GM10847 (cell line): ENCODE results near the gene SGMS1.

Source experiments
- POLR2A ChIP-seq: IDR thresholded peaks from 2 replicates; pipeline ENCODE4 v1.6.1; 2011; ENCODE audit not compliant: insufficient read length; ENCODE audit errors: extremely low read depth

Gene SGMS1

DNA sequence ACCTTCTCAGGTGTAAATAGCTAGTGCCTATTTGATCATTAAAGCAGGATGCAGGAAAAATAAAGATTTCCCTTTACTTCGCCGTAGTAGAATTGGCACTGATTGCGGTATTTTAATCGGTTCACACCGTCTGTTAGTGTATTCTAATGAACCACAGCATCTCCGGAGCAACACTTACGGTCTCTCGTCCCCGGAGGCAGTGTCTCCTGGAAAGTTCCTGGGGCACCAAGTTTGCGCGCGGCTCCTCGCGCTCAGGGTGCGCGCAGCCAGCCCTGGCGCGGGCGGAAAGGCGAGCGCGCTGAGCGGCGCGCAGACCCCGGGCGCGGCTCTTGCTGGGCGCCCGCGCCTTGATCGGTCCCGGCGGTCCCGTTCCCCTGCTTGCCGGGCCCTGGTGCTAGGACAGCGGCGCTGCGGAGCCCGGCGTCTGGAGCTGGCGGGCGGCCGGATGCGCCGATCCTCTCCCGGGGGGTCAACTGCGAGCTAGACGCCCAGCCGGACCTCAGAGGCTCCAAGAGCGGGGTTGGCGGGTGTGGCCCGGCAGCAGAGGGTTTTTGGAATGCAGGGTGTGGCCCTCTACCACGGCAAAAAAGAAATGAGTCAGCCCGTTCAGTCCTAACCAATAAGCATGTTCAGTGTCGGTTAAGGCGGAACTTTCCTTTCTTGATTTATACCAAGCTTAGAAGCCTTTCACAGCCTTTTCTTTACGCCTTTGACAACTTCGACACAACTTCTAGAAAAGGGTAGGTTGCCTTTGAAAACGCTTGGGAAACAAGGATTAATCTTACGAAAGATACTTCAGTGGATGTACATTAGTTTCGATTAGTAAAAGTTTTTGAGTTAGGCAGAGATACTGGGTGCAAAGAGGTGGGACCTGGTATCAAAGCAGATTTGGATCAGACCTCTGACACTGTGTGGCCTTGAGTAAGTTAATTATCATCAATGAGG is 205.6 kb downstream of the SGMS1 start:
- TF ChIP-seq POLR2A: peak; percentile 65

DNA sequence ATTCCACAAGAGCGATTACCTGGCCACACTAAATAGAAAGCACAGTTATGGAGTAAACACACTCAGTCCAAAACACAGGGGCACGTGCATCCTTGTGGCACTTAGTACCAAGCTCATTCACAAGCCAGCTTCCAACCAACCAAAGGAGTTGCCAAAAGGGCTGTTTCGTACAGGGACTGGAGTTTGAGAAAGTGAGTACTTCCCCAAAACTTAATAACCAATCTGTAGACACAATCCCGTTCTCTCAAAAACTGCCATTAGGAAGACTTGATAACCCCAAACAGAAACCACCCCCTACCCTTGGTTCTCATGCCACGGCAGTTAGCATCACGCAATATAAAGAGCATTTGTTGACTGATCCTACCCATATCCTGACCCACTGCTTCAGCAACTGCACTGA is 206.3 kb downstream of the SGMS1 start:
- TF ChIP-seq POLR2A: no peak

DNA sequence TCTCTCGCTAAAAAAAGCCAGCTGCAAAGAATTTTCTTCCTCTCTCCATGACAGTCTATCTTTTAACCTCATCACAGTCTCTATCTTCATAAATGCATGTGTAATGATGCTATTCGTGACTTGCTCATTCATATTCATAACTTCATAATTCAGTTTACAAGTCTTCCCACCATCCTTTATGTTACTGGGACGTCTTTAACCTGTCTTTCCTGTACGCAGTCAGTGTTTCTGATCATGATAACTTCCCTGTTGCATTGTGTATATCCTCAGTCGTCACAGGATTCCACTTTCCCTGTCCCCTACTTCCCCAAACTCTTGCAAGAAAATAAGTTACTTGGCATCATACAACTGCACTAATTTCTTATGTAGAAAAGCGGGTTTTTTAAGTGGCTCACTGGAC is 206.9 kb downstream of the SGMS1 start:
- TF ChIP-seq POLR2A: no peak

DNA sequence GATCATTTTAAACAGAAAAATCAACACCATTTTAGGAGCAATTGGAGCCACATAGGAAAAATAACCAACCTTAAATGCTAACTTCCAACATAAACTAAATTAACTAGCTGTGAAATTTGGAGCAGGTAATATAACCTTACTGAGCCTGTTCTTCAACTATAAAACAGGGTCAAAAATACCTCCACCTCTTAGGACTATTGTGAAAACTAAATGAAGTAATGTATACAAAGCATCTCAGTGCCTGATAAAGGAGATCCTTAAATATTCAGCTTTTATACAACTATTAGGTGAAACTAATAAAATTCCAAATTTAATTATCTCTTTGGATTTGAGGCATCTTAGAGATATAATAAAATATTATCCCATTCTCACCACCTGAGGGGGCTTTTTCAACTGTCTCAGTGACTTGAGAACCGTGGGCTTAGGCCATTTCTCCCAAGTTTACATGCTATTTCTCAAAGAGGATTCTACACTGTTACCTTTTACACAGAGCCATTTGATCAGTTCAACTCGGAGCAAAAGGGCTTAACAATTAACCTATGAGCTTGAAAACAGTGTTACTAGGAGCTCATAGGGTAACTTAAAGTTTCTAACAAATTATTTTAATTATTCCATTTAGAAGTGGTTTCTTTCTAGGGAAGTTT is 207.5 kb downstream of the SGMS1 start:
- no peak for TF ChIP-seq POLR2A

DNA sequence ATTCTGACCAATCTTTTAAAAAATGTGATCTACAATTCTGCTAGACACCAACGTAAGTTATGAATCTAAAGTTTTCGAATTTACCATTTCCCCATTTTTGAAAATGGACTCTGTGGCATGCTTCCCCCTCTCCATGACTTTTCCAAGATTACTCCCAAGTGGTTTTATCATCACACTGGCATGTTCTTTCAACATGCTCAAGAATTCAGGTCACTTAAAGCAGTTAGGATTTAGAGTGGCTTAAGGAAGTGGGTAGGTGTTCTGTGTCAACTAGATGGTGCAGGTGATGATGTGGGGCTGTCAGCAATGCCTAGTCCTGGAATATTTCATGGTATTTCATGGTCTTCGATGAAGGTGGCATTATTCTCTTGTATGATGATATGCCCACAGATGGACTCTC is 208.5 kb downstream of the SGMS1 start:
- TF ChIP-seq POLR2A: no peak

DNA sequence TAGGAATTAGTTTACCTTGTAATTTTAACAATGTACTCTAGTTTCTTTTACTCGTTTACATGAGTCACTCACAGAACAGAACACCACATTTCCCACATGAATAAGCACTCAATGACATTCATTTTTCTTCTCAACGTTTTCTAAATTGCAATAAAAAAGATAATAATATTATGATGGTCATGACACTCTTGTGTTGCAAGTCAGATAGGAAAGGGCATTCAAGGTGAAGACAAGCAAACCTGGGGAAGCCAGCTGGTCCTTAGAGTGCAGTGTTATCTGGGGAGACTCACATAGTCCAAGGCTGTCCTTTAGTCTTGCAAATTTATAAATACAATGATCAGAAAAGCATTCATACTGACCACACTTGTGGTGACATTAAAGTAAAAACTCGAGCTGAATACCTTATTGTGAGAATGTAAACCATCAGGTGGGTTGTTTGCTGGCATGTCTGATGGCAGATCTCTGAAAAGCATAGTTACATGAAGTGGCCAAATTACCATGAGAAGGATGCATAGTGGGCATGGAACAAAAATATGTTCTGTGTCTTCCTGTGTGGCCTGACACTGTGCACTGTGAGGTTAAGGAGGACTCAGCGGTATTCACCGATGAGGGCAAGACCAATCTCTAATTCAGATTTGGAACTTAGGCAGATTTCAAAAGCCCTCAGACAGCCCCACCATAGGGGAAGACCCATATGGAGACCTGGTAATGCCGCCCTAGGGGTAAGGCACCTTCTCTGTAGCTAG is 213.5 kb downstream of the SGMS1 start:
- no peak for TF ChIP-seq POLR2A

DNA sequence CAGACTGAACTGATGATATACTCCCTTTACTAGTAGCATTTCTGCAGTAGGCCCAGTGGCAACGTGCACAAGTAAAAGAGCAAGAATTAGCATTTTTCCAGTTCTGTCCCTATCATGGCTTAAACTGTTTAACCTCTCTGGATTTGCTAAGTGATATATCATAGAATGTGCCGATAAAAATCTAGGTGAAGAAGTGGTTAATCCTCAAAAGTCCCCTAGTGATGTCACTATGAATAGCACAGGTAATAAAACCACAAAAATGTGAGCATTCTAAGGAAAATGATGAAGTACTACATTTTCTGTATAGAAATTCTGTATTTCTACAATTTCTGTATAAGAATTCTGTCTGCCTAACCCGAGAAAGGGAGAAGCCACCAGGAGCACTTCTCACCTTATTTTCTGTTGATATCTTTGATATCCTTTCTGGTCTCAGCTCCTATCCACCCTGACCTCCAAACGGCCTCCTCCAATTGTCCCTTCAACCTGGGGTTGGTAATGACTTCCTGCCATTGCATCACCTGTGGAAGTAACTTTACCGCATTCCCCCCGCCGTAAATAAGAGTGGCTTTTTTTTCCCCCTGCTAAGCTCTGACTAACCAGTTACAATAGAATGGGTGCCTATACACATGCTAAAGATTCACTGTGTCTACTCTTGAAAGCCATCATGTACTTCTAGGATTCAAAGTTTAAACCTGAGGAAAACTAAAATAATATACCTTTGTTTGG is 216.5 kb downstream of the SGMS1 start:
- no peak for TF ChIP-seq POLR2A

DNA sequence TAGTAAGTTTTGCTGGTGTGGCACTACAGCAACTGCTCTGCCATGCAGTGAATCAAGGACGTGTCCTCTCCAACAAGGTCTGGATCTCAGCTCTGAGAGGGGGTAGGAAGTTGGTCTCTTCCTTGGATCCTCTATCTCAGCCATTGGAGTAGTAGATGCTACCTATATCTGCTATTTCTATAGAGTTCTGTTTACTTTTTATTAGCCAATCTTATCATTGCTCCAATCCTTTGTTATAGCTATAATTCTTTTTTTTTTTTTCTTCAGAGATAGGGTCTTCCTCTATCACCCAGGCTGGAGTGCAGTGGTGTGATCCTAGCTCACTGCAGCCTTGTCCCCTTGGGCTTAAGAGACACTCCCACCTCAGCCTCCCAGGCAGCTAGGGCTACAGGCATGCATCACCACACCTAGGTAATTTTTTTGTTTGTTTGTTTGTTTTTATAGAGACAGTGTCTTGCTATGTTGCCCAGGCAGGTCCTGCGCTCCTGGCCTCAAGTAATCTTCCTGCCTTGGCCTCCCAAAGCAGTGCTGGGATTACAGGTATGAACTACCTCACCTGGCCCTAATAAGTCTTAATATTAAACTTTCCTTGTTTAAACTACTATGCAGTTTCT is 217.2 kb downstream of the SGMS1 start:
- no peak for TF ChIP-seq POLR2A

DNA sequence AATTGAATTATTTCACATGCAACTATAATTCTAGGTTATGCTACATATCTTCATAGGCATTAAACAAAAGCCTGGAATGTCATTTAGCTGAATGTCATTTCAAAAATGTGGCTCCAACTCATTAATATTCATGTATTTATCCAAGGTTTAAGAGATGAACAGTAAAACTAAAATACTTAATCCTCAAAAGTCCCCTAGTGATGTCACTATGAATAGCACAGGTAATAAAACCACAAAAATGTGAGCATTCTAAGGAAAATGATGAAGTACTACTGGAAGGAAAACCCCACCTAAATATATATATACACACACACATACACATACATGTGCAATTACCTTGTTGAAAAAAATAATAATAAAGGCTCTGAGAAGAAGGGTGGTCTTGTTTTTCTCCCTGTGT is 218.0 kb downstream of the SGMS1 start:
- TF ChIP-seq POLR2A: no peak

DNA sequence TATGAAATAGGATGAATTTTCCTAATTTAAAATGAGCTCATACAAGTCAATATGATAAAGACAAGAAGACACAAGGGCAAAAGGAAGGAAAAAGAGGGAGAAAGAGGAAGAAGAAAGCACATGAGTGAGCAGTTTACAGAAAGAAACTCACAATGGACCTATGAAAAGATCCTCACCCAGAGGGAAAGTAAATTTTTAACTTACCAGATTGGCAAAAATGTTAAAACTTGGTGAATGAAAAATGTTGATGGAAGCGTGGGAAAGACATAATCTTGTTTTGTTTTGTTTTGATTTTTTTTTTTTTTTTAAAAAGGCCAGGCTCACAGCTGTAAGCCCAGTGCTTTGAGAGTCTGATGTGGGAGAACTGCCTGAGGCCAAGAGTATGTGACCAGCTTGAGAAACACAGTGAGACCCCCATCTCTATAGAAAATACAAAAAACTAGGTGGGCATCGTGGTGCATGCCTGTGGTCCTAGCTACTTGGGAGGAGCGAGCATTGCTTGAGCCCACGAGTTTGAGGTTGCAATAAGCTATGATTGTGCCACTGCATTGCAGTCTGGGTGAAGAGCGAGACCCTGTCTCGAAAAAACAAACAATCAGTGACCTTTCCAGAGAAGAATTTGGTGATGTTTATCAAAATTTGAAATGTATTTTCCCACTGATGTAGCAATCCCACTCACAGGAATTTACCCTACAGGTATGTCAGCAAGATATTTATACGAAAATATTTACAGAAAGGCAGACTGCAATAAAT is 219.6 kb downstream of the SGMS1 start:
- no peak for TF ChIP-seq POLR2A

DNA sequence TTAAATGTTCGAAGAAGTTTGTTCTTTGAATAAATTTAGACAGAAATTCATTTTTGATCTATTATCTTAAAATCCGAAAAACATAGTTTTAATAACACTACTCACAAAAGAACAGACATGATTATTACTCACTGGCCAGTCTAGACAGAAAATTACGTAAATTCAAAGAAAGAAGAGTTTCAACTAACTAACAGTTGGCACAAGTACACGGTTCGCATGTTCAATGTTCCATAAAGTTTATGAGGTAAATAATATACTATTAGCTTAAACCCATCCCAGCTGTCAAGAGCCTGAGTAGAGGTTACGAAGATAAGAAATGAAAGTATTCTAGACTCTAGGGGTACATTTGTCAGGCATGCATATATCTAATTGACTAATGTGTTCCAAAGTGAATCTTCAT is 220.7 kb downstream of the SGMS1 start:
- no peak for TF ChIP-seq POLR2A

DNA sequence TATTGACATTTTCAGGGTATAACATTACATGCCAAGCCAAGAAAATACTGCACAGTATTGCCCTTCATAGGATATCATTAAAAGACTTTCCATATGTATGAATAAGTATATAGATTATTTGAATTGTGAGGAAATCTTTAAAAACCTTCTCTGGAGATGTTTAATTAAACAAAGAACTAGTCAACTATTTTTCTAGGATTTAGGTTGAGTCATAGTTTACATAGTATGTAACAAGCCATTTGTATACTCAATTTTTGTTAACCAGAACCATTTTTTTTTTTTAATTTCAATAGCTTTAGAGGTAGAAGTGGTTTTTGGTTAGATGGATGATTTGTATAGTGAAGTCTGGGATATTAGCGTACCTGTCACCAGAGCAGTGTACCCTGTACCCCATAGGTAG is 221.3 kb downstream of the SGMS1 start:
- TF ChIP-seq POLR2A: no peak

DNA sequence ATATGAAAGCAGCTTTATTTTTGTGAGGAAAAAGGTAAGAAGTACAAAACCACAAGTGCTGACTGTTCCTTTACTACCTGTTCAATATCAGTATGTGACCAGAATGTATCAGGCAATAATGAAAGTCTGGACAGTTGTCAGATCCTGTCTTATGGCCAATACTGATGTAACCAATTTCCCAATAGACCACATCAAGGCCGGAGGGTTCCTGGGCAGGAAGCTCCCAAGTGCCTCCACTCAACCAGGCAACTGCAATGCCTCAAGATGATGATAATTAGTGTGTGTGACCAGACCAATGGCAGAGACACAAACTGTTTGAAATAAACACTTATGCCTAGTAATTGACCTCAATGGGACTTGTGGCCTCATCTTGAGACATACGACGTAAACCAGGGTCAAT is 223.1 kb downstream of the SGMS1 start:
- TF ChIP-seq POLR2A: no peak

DNA sequence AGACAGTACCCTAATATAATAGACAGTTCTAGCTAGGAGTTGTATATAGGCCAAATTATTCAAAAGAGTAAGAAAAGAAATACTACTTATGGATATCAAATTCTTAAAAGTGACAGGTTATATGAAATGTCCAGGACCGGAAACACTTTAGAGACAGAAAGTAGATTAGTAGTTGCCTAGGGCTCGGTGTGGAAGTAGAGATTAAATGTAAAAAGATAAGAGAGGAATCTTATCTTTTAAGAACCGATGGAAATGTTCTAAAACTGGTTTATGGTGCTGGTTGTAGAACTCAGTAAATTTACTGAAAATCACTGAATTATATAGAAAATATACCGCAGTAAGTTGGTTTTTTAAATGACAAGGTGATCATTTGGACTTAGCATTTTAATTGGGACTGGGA is 224.9 kb downstream of the SGMS1 start:
- TF ChIP-seq POLR2A: no peak
